ENCODE data around the gene ADAMTS1.

The ADAMTS1 gene

DNA sequence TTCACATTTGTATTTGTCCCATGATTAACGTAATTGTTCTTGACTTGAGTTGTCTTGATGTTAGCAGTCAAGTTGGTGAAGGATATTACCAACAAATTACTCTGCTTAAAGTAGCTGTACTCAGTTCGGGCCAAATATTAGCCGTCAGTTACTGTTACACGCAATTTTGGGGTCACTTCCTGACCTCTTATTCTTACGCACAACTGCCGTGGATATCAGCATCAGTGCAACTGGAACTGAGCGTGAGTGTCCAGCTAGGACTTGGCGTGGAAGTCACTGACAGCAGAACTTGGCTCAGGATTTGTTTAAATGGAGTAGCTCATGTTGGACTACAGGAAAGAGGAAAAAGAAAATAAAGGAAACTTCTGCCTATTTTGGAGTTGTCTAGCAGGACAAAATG lies 56.4 kb downstream of the ADAMTS1 start:
- no peaks in the 10 kb centered on the region for H3K27me3 ChIP-seq (replicated peaks; ENCODE audit: control insufficient read depth, insufficient read depth, low read length)
- TF ChIP-seq, protein P1, sequence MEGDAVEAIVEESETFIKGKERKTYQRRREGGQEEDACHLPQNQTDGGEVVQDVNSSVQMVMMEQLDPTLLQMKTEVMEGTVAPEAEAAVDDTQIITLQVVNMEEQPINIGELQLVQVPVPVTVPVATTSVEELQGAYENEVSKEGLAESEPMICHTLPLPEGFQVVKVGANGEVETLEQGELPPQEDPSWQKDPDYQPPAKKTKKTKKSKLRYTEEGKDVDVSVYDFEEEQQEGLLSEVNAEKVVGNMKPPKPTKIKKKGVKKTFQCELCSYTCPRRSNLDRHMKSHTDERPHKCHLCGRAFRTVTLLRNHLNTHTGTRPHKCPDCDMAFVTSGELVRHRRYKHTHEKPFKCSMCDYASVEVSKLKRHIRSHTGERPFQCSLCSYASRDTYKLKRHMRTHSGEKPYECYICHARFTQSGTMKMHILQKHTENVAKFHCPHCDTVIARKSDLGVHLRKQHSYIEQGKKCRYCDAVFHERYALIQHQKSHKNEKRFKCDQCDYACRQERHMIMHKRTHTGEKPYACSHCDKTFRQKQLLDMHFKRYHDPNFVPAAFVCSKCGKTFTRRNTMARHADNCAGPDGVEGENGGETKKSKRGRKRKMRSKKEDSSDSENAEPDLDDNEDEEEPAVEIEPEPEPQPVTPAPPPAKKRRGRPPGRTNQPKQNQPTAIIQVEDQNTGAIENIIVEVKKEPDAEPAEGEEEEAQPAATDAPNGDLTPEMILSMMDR (IDR thresholded peaks at IDR 0.05; ENCODE audit: insufficient read depth, low read length, poor library complexity, severe bottlenecking): no peak
- DNase-seq (ENCODE audit: extremely low read depth, insufficient read length): no peak
- H3K36me3 ChIP-seq (ENCODE audit: control insufficient read depth, insufficient read depth, low read length): no peaks in the 10 kb centered on the region
- H3K4me3 ChIP-seq (replicated peaks; ENCODE audit: low read depth, low read length): no peak overlapping the region
